GM18505 (cell line): ENCODE measurements around the gene BRCA2.

Source experiments
- ATAC-seq: cut with Tn5 transposase; IDR thresholded peaks from one replicate; pipeline ENCODE4 v1.9.1; 2021; ENCODE audit not compliant: unreplicated experiment
- POLR2A ChIP-seq: IDR thresholded peaks from 4 replicates; pipeline ENCODE4 v1.6.1; 2011; ENCODE audit warnings: borderline replicate concordance; ENCODE audit not compliant: insufficient read depth, insufficient read length; ENCODE audit errors: extremely low read depth

The BRCA2 gene

DNA sequence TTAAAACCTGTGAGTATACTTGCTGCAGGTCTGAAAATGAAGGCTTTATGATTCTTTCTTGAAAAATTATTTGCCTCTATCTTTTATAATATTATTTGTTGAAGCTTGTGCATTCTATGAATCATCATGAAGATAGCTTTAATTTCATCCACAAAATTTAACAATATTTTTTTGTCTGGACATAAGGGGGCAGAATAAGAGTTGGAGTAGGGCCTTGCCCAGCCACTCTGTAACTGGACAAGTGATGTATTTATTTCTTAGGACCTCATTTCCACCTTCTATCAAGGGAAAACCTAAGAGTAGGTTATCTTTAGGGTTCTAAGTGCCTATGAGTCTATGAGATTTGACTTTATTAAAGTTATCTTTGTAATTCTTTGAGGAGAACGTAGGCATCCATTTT is 62.7 kb downstream of the BRCA2 start:
- no peak for TF ChIP-seq POLR2A
- ATAC-seq = no peak

DNA sequence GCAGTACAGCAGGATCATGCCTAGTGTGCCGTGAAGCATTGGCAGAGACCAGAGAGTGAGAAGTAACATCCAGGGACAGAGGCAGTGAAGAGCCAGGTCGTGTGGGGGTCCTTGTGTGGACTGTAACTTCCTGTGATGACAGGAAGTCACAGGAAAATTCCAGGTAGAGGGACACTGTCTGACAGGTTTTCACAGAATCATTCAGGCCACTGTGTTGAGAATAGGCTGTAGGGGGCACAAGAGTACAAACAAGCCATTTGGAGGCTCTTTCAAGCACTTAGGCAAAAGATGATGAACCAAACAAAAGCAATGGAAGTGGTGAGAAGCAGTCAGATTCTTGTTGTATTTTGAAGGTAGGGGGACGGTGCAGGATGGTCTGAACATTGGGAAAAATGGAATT is 66.2 kb downstream of the BRCA2 start:
- ATAC-seq = no peak
- no peak for TF ChIP-seq POLR2A

DNA sequence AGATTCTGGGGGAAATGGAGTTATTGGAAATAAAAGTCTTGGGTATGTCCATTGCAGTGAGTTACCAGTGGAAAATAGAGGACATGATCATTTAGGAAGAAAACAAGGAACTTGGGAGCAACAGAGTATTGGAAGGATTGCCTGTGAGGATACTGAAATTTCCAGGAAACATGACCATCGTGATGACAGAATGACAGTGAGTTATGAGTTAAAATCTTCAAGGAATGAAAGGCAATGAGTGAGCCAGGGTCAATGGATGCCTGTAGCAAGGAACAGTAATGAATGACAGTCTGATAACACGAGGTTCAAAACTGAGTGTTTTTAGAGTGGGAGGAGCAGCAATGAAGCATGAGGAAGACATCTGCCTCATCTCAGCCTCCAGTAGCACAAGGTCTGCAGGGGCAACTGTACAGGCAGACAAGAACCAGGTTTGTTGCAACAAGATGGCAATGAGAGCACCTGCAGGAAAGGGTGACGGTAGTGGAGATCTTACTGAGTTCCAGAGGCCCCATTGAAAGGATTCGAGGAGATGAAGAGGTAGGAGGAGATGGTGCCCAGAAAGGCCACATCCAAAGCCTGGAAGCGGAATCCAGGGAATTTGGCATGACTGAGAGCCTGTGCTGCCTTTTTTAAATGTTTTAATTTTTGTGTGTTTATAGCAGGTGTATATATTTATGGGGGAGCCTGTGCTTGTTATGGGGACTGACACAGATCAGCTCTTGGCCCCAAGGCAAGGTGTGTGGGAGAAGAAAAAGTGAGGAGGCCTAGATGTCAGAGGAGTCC is 68.7 kb downstream of the BRCA2 start:
- no peak for ATAC-seq
- no peak for TF ChIP-seq POLR2A

DNA sequence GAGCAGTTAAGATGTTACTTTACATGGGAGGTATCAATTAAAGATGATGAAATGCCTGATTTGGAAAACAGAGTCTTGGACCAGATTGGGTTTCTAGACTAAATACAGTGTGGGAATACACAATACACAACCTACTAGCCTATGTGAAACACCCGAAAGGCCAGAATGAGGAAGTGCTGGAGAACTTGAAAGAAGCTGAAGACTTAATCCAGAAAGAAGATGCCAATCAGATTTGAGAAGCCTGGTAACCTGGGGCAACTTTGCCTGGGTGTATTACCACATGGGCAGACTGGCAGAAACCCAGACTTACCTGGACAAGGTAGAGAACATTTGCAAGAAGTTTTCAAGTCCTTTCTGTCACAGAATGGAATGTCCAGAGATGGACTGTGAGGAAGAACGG is 69.4 kb downstream of the BRCA2 start:
- TF ChIP-seq POLR2A = no peak
- no peak for ATAC-seq

DNA sequence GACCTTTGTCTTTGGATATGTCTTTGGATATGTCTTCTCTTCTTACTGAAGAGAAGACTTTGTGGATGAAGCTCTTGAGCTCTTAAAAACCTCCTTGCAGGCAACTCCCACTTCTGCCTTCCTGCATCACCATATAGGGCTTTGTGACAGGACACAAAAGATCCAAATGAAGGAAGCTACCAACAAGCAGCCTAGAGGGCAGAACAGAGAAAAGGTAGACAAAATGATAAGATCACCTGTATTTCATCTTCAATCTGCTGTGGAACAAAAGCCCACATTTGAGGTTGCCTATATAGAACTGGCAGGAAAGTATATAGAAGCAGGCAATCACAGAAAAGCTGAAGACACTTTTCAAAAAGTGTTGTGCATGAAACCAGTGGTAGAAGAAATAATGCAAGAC is 70.1 kb downstream of the BRCA2 start:
- no peak for TF ChIP-seq POLR2A

DNA sequence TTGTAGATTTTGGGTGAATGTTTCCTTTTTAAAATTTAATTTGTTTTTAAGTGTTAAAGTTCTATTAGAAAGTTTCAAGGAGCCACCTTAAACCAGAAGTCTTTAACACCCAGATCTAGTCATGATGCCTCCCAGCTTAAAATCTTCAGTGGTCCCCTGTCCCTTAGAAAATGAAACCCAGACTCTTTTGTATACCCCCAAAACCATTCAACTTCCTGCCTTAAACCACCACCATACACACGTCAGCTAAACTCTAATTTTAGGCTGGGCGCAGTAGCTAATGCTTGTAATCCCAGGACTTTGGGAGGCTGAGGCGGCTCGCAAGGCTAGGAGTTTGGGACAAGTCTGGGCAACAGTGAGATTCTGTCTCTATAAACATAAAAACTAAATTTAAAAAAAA is 74.7 kb downstream of the BRCA2 start:
- TF ChIP-seq POLR2A = no peak
- no peak for ATAC-seq

More for the DNA sequence above, 70.1 kb downstream of the BRCA2 start:
- ATAC-seq = no peak

DNA sequence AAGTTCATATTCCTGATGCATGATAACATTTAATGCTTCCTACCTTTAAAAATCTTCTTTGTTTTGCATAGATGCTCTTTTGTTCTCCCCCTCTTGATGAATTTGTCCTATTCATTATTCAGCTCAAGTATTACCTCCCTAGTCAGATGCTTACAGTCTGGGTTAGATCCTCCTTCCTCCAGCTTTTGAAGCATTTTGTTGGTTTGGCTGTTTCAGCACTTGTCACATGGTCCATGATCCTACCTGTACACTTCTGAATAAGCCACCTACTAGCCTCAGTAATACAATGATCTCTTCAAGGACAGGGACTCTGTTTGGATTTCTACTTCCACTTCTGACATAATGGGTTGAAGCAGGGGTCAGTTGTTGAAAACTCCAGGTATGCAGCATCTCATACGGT is 75.2 kb downstream of the BRCA2 start:
- TF ChIP-seq POLR2A = no peak
- ATAC-seq = no peak

DNA sequence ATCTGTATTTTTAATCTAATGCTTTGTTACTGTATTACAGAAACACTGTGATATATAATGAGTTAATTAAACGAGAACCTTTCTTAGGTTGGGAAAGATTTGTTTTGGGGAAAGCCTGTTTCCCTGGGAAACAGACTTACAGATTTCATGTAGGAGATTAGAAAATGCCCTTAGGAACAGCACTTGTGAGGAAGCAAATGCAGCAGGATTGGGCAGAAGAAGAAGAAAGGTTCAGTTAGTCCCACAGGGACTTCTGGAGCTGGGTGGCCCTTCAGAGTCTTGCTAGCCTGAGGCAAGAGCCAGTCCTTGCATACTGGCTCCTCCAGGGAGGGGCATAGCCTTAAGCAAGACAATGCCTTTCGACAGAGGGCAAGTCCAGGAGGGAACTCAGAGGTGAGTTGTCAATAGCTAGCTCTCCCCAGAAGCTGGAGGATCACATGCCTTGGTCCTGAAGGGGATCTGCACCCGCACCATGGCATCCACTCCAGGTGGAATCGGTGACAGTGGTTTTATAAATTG is 75.9 kb downstream of the BRCA2 start:
- no peak for ATAC-seq
- no peak for TF ChIP-seq POLR2A

DNA sequence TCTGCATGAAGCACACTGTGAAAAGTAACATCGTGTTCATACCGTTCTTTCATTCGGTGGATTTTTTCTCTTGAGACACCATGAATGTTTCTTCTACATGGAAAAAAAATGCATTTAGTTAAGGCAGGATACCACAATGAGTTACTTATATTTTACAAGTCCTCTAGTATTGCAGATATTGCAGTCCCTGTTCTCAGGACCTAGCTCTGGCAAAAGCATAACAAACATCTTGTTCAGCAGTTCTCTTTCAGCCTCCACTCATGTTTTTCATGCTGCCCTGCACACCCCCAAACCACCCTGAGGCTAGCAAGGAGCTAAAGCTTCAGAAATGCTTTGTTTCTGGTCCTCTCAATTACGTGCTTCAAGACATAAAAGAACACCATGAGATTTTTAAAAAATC is 87.8 kb downstream of the BRCA2 start:
- ATAC-seq = no peak
- no peak for TF ChIP-seq POLR2A

DNA sequence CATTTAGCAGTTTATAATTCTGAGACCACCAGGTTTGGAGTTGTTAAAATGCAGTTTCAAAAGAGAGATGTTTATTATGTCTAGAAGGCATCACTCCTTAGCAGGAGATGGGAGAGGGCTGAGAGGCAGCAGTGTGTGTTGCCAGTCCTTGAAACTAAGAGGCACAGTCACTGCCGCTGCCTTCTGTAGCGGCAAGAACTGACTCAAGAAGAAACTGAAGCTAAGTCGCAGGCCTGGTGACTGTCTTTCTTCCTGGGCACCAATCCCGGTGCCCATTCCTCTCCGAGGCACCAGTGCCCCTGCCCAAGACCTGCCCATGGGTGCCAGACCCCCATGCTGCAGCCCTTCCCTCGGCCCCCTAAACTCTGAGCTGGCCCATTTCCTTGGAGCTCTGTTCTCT is 92.5 kb downstream of the BRCA2 start:
- no peak for ATAC-seq
- TF ChIP-seq POLR2A = no peak

DNA sequence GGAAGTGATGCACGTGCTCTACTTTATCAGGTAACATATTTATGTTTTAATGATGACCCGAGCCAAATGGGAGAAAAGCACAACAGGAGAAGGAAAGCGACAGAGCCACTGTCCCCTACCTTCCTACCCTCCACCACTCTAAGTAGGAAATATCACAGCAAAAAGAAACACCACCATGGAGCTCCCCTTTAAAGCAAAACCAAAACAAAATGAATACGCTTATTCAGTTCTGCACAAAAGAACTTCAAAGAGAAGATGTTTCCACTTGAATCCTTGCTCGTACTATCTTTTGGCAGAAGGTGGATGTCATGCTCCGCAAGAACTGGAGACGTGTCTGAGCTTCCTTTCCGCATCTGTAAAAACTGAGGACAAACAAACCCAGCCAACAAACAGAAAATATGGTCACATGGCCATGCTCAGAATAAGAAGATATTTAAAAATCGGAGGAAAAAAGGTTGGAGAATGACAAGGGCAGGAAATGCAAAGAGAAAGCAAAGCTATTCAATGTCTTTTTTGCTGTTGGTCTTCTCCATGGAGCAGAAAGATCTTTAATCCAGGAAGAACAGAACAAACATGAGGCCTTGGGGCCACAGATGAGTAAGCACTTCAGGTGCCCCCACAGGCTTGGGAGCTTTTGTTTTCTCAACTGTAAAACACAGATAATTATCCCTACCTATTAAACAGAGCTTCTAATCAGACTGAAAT is 93.1 kb downstream of the BRCA2 start:
- no peak for ATAC-seq
- TF ChIP-seq POLR2A = no peak

DNA sequence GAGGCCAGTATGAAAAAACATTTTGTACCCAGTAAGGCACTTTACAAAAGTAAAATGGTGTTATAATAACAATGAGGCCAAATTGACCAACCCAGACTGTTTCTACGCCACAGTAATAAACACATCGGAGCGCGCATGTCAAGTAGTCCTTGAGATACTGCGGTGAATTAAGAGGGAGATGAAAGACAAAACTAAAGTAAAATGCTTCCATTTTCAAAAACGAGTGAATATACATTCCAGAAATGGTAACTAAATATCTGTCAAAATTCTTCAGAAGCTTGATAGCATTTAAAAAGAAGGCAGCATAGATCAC is 93.6 kb downstream of the BRCA2 start:
- no peak for ATAC-seq
- TF ChIP-seq POLR2A = no peak

DNA sequence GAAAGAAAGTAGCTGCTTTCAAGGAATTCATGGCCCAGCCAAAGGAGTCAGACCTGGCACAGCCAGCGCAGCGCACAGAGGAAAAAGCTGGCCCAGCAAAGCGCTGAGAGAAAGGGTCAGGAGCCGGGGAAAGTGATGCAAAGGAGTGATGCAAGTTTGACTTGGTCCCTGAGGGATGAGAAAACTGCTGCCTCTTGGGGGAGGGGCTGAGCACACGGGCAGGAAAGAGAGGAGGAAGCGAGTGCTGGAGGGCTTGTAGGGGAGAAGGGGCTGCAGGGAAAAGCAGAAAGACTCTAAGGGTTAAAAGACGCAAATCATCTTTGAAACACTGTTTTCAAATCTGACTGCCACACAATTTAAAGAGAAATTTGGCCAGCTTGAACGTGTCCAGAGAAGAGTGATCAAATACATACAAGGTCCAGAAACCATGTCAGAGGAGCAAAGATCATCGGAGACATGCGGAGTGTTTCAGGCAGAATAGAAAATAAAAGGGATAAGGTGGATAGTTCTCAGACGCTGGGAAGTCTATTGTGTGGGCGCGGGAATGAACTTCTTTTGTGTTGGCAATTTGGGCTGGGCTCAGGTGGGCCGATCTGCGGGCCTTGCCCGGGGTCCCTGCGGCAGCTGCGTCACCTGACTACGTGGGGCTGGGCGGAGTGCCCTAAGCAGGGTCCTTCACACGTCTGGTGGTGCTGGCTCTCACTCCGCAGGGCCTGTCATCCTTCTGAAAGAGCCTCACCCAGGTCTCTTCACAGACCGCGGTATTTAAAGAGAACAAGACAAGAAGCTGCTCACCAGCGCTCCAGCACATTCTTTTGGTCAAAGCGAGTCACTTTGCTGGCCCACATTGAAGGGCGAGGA is 94.5 kb downstream of the BRCA2 start:
- no peak for TF ChIP-seq POLR2A
- ATAC-seq = no peak
